Measurements from ENCODE around the gene CD44.

Gene CD44

DNA sequence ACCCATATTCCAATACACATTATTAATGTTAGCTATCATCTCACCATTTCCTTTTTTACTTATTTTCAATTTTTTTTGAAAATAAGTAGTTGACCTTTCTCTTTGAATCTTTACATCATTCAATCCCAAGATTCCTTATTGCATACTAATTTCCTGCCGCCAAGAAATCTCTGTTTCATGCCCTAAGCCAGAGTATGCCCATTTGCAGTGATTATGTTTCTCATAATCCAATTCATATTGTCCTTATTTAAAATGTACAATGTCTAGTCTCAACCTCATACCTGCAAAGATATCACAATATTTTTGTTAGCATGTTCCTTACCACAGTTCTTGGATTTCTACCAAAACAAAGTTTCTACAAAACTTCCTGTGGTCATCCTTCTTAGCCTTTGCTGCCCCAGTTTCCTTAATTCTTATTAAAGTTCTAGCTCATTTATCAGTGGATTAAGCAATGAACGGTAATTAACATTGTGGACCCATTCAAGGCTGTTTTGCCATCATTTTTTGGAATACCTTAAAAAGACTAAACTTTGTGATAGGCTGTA lies 75.3 kb downstream of the CD44 start:
- no peak for ATAC-seq (ENCODE audit: low read depth)
- peak overlapping the region; percentile 46 for H3K27ac ChIP-seq (ENCODE audit: poor library complexity, severe bottlenecking)
- peaks cover 100% of the 10 kb centered on the region for H3K36me3 ChIP-seq (ENCODE audit: low read depth)
- DNase-seq (ENCODE audit: low spot score), result no peak
- peaks cover 16% of the 10 kb centered on the region for H3K4me1 ChIP-seq (ENCODE audit: insufficient read depth, poor library complexity, severe bottlenecking)
- TF ChIP-seq, protein P1, sequence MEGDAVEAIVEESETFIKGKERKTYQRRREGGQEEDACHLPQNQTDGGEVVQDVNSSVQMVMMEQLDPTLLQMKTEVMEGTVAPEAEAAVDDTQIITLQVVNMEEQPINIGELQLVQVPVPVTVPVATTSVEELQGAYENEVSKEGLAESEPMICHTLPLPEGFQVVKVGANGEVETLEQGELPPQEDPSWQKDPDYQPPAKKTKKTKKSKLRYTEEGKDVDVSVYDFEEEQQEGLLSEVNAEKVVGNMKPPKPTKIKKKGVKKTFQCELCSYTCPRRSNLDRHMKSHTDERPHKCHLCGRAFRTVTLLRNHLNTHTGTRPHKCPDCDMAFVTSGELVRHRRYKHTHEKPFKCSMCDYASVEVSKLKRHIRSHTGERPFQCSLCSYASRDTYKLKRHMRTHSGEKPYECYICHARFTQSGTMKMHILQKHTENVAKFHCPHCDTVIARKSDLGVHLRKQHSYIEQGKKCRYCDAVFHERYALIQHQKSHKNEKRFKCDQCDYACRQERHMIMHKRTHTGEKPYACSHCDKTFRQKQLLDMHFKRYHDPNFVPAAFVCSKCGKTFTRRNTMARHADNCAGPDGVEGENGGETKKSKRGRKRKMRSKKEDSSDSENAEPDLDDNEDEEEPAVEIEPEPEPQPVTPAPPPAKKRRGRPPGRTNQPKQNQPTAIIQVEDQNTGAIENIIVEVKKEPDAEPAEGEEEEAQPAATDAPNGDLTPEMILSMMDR (IDR thresholded peaks at IDR 0.05; ENCODE audit: poor library complexity, severe bottlenecking), result no peak
- no peaks in the 10 kb centered on the region for H3K9me3 ChIP-seq (ENCODE audit: severe bottlenecking)
- H3K4me3 ChIP-seq (ENCODE audit: severe bottlenecking), result no peak overlapping the region
- H3K27me3 ChIP-seq (ENCODE audit: insufficient read depth, poor library complexity, severe bottlenecking), result no peaks in the 10 kb centered on the region

GRCh38 chr11:35214792-35215193 lies 75.8 kb downstream of the CD44 start:
- peaks cover 16% of the 10 kb centered on the region for H3K4me1 ChIP-seq (ENCODE audit: insufficient read depth, poor library complexity, severe bottlenecking)
- no peaks in the 10 kb centered on the region for H3K27me3 ChIP-seq (ENCODE audit: insufficient read depth, poor library complexity, severe bottlenecking)
- peak overlapping the region; percentile 46 for H3K27ac ChIP-seq (ENCODE audit: poor library complexity, severe bottlenecking)
- H3K36me3 ChIP-seq (ENCODE audit: low read depth), result peaks cover 100% of the 10 kb centered on the region
- TF ChIP-seq, protein P1 (IDR thresholded peaks at IDR 0.05; ENCODE audit: poor library complexity, severe bottlenecking), result no peak
- DNase-seq (ENCODE audit: low spot score), result no peak
- peak; percentile 74 for ATAC-seq (ENCODE audit: low read depth)
- H3K4me3 ChIP-seq (ENCODE audit: severe bottlenecking), result no peak overlapping the region
- H3K9me3 ChIP-seq (ENCODE audit: severe bottlenecking), result no peaks in the 10 kb centered on the region

DNA sequence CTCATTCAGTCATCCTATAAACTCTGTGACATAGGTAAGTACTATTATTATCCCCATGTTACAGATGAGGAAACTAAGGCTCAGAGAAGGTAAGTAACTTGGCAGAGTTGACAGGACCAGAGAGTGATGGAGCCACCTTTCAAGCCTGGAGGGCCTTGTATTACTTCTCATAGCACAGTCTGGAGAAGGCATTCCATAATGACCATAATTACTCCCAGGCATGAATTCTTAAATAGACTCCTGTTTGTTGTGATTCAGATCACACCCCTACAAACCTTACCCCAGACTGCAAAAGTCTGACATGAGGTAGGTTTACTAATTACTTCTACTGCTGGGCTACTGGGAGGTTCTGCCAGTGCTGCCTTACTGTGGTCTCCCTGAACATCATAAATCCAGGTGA lies 77.0 kb downstream of the CD44 start:
- TF ChIP-seq, protein P1 (IDR thresholded peaks at IDR 0.05; ENCODE audit: poor library complexity, severe bottlenecking), result no peak
- no peak overlapping the region for H3K27ac ChIP-seq (ENCODE audit: poor library complexity, severe bottlenecking)

DNA sequence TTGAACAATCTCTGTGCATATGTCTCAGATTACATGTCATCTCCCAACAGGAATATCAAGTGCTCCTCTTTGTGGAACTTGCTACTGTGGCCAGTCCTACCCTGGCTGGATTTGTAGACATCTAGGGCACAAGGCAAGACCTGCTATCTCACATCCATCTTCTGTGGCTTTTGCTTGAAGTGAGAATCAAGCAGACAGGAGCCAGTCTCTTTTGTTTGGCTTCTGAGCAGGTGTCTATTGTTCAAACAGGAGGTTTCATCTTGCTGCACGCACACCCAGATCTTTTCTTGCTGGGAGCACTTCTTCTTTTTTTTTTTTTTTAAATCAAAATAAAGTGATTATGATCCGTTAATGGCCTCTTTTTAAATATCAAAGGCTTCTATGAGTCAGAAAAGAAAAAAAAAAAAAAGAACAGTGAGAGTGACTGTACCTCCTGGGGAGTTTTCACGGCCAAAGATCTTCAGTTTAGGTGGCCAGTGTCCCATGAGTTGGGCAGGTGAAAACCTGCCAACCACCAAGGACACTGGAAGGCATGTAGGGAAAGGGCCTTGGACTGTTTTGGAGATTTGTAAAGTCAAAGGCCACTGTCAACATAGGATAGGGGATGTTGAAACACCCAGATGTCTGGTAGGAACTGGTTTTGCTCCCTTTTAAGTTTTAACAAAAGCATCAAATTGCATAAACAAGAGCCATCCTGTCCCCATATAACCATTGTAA lies 78.1 kb downstream of the CD44 start:
- Histone ChIP-seq H3K36me3 (ENCODE audit: low read depth) (peaks cover 100% of the 10 kb centered on the region), H3K27ac (ENCODE audit: poor library complexity, severe bottlenecking) (no peak overlapping the region), H3K4me1 (ENCODE audit: insufficient read depth, poor library complexity, severe bottlenecking) (peaks cover 13% of the 10 kb centered on the region), H3K27me3 (ENCODE audit: insufficient read depth, poor library complexity, severe bottlenecking) (no peaks in the 10 kb centered on the region), H3K4me3 (ENCODE audit: severe bottlenecking) (no peak overlapping the region), H3K9me3 (ENCODE audit: severe bottlenecking) (no peaks in the 10 kb centered on the region)
- TF ChIP-seq, protein P1 (IDR thresholded peaks at IDR 0.05; ENCODE audit: poor library complexity, severe bottlenecking), result no peak
- no peak for ATAC-seq (ENCODE audit: low read depth)
- DNase-seq (ENCODE audit: low spot score), result no peak

More for the DNA sequence above, 77.0 kb downstream of the CD44 start:
- ATAC-seq (ENCODE audit: low read depth), result no peak
- no peaks in the 10 kb centered on the region for H3K27me3 ChIP-seq (ENCODE audit: insufficient read depth, poor library complexity, severe bottlenecking)
- H3K4me3 ChIP-seq (ENCODE audit: severe bottlenecking), result no peak overlapping the region
- no peak for DNase-seq (ENCODE audit: low spot score)
- peaks cover 16% of the 10 kb centered on the region for H3K4me1 ChIP-seq (ENCODE audit: insufficient read depth, poor library complexity, severe bottlenecking)
- H3K36me3 ChIP-seq (ENCODE audit: low read depth), result peaks cover 100% of the 10 kb centered on the region
- no peaks in the 10 kb centered on the region for H3K9me3 ChIP-seq (ENCODE audit: severe bottlenecking)

DNA sequence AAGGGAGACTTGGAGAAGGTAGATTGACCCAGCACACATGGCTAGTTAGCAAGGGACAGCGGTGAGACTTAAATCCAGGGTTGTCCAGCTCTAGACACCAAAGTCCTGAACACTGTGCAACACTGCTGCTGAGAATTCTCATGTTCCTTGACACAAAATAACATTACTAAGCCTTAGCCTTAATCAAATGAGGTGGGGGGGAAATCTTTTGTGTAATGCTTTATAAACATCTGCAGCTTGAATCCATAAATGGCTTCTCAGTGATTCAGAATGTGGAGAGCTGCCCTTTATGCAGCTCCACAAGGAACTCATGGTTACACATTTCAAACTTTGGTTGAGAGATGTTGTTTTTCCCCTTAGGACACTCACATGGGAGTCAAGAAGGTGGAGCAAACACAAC lies 80.0 kb downstream of the CD44 start:
- TF ChIP-seq, protein P1 (IDR thresholded peaks at IDR 0.05; ENCODE audit: poor library complexity, severe bottlenecking), result no peak
- H3K9me3 ChIP-seq (ENCODE audit: severe bottlenecking), result no peaks in the 10 kb centered on the region
- no peak for ATAC-seq (ENCODE audit: low read depth)
- no peak for DNase-seq (ENCODE audit: low spot score)
- peaks cover 4% of the 10 kb centered on the region for H3K4me1 ChIP-seq (ENCODE audit: insufficient read depth, poor library complexity, severe bottlenecking)
- H3K36me3 ChIP-seq (ENCODE audit: low read depth), result peaks cover 100% of the 10 kb centered on the region
- no peak overlapping the region for H3K4me3 ChIP-seq (ENCODE audit: severe bottlenecking)
- H3K27me3 ChIP-seq (ENCODE audit: insufficient read depth, poor library complexity, severe bottlenecking), result no peaks in the 10 kb centered on the region
- H3K27ac ChIP-seq (ENCODE audit: poor library complexity, severe bottlenecking), result no peak overlapping the region

Measured in RWPE2 (cell line).